ENCODE measurements around the gene PLEKHG1.

Gene PLEKHG1

DNA sequence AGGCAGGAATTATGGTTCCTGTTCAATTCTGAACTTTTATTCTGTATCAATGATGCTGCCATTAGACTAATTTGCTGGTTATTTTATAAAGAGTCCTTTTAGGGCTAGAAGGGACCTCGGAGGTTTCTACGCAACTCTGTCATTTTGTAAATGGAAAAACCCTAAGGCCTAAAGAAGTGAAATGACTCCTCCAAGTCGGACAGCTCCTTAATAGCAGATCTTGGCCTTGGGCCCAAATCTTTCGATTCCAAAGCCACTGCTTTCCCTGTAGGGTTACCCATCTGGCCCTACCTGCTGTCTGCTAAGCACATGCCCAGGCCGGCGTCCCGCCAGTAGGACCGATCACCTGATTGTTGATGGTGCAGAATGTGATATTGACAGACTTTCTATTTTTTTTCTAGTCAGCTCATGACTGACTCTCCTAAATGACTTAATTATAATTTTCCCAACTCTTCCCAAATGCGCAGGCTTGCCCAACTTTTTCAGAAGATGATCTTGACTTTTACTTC lies 40.2 kb downstream of the PLEKHG1 start:
- Histone ChIP-seq H4K20me1 (ENCODE audit: low read depth, low read length) (no peaks in the 10 kb centered on the region), H3K27ac (ENCODE audit: low read depth, low read length) (no peak overlapping the region), H3K9ac (ENCODE audit: low read length) (no peak overlapping the region), H3F3A (ENCODE audit: insufficient read depth) (no peaks in the 10 kb centered on the region; the same call in 1 of the 2 replicates), H3K9me3 (ENCODE audit: insufficient read depth, low read length) (no peaks in the 10 kb centered on the region), H3K36me3 (ENCODE audit: low read length) (no peaks in the 10 kb centered on the region), H3K4me2 (ENCODE audit: low read depth, low read length, poor library complexity, severe bottlenecking) (no peak overlapping the region), H3K79me2 (ENCODE audit: insufficient read depth, low read length) (peaks cover 11% of the 10 kb centered on the region; the same call in 1 of the 2 replicates), H2AFZ (ENCODE audit: low read depth, low read length, severe bottlenecking) (no peak overlapping the region), H3K4me3 (ENCODE audit: insufficient read depth, low read length, poor library complexity, severe bottlenecking) (no peak overlapping the region), H3K27me3 (ENCODE audit: low read length) (no peaks in the 10 kb centered on the region), H3K9me2 (replicated peaks; ENCODE audit: insufficient read depth, low read length) (no peaks in the 10 kb centered on the region)
- no peak for TF ChIP-seq EZH2phosphoT487 (conservative IDR thresholded peaks at IDR 0.05; ENCODE audit: low read length)
- TF ChIP-seq, protein P1, sequence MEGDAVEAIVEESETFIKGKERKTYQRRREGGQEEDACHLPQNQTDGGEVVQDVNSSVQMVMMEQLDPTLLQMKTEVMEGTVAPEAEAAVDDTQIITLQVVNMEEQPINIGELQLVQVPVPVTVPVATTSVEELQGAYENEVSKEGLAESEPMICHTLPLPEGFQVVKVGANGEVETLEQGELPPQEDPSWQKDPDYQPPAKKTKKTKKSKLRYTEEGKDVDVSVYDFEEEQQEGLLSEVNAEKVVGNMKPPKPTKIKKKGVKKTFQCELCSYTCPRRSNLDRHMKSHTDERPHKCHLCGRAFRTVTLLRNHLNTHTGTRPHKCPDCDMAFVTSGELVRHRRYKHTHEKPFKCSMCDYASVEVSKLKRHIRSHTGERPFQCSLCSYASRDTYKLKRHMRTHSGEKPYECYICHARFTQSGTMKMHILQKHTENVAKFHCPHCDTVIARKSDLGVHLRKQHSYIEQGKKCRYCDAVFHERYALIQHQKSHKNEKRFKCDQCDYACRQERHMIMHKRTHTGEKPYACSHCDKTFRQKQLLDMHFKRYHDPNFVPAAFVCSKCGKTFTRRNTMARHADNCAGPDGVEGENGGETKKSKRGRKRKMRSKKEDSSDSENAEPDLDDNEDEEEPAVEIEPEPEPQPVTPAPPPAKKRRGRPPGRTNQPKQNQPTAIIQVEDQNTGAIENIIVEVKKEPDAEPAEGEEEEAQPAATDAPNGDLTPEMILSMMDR (IDR thresholded peaks at IDR 0.05; ENCODE audit: insufficient read depth, low read length, poor library complexity, severe bottlenecking): no peak

DNA sequence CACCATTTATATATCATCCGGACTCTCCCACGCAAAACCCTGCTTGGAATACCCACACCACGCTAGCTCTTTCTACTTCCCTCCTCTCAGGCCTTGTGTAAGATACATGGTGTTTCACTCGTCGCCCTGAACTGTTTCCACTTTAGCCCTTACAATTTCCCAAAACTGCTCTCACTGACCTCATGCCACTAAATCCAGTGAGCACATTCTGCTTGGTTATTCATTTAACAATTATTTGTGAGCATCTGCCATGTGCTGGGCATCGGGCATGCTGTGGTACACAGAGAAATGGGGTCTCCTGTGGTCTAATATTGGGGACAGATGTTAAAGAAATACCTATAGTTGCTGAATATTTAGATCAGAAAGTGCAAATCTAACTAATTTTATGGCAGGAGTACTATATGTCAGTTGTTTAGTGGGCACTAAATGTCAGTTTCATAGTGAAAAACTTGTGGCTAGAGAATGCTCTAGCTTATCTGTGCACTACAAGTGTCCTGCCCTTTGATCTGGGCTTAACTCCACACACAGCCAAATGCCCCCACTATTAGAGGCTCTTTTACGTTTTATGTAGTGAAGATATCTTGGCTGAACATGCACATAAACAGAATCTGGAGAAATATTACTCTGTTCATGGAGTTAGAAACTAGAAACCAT lies 41.0 kb downstream of the PLEKHG1 start:
- no peak overlapping the region for H3K4me3 ChIP-seq (ENCODE audit: insufficient read depth, low read length, poor library complexity, severe bottlenecking)
- no peaks in the 10 kb centered on the region for H3K36me3 ChIP-seq (ENCODE audit: low read length)
- H3K4me2 ChIP-seq (ENCODE audit: low read depth, low read length, poor library complexity, severe bottlenecking): peak overlapping the region; percentile 55
- H3K9me3 ChIP-seq (ENCODE audit: insufficient read depth, low read length): no peaks in the 10 kb centered on the region
- H2AFZ ChIP-seq (ENCODE audit: low read depth, low read length, severe bottlenecking): no peak overlapping the region
- no peaks in the 10 kb centered on the region for H3K27me3 ChIP-seq (ENCODE audit: low read length)
- no peaks in the 10 kb centered on the region for H4K20me1 ChIP-seq (ENCODE audit: low read depth, low read length)
- H3F3A ChIP-seq (ENCODE audit: insufficient read depth): no peaks in the 10 kb centered on the region; the same call in 1 of the 2 replicates
- no peak overlapping the region for H3K27ac ChIP-seq (ENCODE audit: low read depth, low read length)
- no peak for TF ChIP-seq EZH2phosphoT487 (conservative IDR thresholded peaks at IDR 0.05; ENCODE audit: low read length)
- TF ChIP-seq, protein P1 (IDR thresholded peaks at IDR 0.05; ENCODE audit: insufficient read depth, low read length, poor library complexity, severe bottlenecking): no peak
- H3K9me2 ChIP-seq (replicated peaks; ENCODE audit: insufficient read depth, low read length): no peaks in the 10 kb centered on the region
- H3K79me2 ChIP-seq (ENCODE audit: insufficient read depth, low read length): peaks cover 4% of the 10 kb centered on the region; the same call in 1 of the 2 replicates
- H3K9ac ChIP-seq (ENCODE audit: low read length): no peak overlapping the region

DNA sequence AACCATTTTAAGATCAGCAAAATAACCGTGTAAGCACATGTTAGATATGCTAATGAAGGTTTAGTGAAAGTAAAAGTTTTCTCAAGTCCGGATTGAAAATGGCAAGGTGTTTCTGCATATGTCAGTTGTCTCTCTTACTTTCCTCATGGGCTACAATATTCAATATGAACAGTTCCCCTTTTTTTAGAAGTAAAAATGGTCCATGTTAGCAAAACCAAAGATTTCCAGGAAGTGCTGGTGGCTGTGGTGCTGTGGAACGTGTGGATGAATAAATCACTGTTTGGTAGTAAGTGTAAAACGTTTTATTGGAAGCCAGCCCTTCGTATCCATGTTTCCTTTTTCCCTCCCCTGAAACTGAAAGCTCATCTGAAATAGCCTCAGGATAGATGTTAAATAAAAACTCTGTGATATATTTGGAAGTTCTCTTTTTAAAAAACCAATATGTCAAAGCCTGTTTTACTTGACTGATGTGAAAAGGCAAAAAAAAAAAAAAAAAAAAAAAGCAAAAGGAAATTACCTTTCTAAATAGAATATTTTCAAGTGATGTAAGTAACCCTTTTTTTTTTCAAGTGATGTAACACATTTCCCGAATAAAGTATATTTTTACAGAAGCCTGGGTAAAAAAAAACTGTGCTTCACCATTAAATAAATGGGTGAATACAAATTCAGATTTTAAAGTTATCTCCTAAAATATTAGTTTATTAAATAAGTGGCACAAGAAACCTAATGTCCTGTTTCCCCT lies 41.9 kb downstream of the PLEKHG1 start:
- TF ChIP-seq EZH2phosphoT487 (conservative IDR thresholded peaks at IDR 0.05; ENCODE audit: low read length): no peak
- TF ChIP-seq, protein P1 (IDR thresholded peaks at IDR 0.05; ENCODE audit: insufficient read depth, low read length, poor library complexity, severe bottlenecking): no peak
- peak overlapping the region; percentile 55 for H3K4me2 ChIP-seq (ENCODE audit: low read depth, low read length, poor library complexity, severe bottlenecking)
- no peaks in the 10 kb centered on the region for H3K9me3 ChIP-seq (ENCODE audit: insufficient read depth, low read length)
- peaks cover 3% of the 10 kb centered on the region; the same call in 1 of the 2 replicates for H3K79me2 ChIP-seq (ENCODE audit: insufficient read depth, low read length)
- H3K27me3 ChIP-seq (ENCODE audit: low read length): no peaks in the 10 kb centered on the region
- H3F3A ChIP-seq (ENCODE audit: insufficient read depth): no peaks in the 10 kb centered on the region; the same call in 1 of the 2 replicates
- peak overlapping the region; percentile 13 for H3K4me3 ChIP-seq (ENCODE audit: insufficient read depth, low read length, poor library complexity, severe bottlenecking)
- peak overlapping the region; percentile 28 for H2AFZ ChIP-seq (ENCODE audit: low read depth, low read length, severe bottlenecking)
- no peaks in the 10 kb centered on the region for H3K36me3 ChIP-seq (ENCODE audit: low read length)
- H3K9me2 ChIP-seq (replicated peaks; ENCODE audit: insufficient read depth, low read length): no peaks in the 10 kb centered on the region
- H4K20me1 ChIP-seq (ENCODE audit: low read depth, low read length): no peaks in the 10 kb centered on the region
- H3K27ac ChIP-seq (ENCODE audit: low read depth, low read length): 0 out of 2 replicates have a peak overlapping the region, but pooled peaks have one; percentile 21
- peak overlapping the region; percentile 35 for H3K9ac ChIP-seq (ENCODE audit: low read length)
